HEK293 (cell line): ENCODE data around the gene NEU3.

ENCODE experiments used
- CTCF ChIA-PET: fragments of 350-600 bp; formaldehyde crosslinking; extraction: SDS; loops from one replicate; lab custom pipeline; 2021; ENCODE audit warnings: antibody characterized with exemption; lab: Yijun Ruan, JAX
- POLR2A ChIA-PET: fragments of 300-600 bp; formaldehyde crosslinking; extraction: SDS; loops from one replicate; lab custom pipeline; 2020; ENCODE audit warnings: antibody characterized with exemption, inconsistent platforms; lab: Yijun Ruan, JAX
- H3K27ac ChIP-seq: fragments of 200-500 bp; sonication (Bioruptor generic); 2 replicates; pipeline ENCODE4 v1.5.1; 2014; ENCODE audit warnings: low read depth, low read length, control low read depth, inconsistent platforms; ENCODE audit errors: extremely low read depth
- H3K36me3 ChIP-seq, 2 experiments: fragments of 200-500 bp in 1 of 2; sonication (Bioruptor generic) in 1 of 2; 1 replicate in 1 of 2; 2 replicates in 1 of 2; pipeline ENCODE4 v1.5.1; 2014 to 2017; ENCODE audit warnings: inconsistent platforms in 2 of 2, low read length in 2 of 2; ENCODE audit not compliant: control insufficient read depth in 2 of 2, insufficient read depth in 1 of 2
- H3K4me1 ChIP-seq: fragments of 200-500 bp; sonication (Bioruptor generic); 2 replicates; pipeline ENCODE4 v1.5.1; 2014; ENCODE audit warnings: mild to moderate bottlenecking, low read length, inconsistent platforms; ENCODE audit not compliant: control insufficient read depth, insufficient read depth
- H3K4me3 ChIP-seq: 2 replicates; pipeline ENCODE4 v1.5.1; 2011; ENCODE audit warnings: low read depth, mild to moderate bottlenecking, control low read depth, low read length, moderate library complexity
- H3K9me3 ChIP-seq: fragments of 200-500 bp; sonication (Bioruptor generic); 2 replicates; pipeline ENCODE4 v1.5.1; 2014; ENCODE audit warnings: low read depth, low read length, inconsistent platforms; ENCODE audit not compliant: control insufficient read depth, insufficient read depth
- CTCF ChIP-seq: fragments of 450-650 bp; formaldehyde crosslinking; IDR thresholded peaks from 2 replicates; pipeline ENCODE4 v1.5.1; 2016; ENCODE audit warnings: missing biosample characterization, missing genetic modification characterization
- HOXD13 ChIP-seq: sonication (generic); formaldehyde crosslinking; IDR thresholded peaks from 2 replicates; pipeline ENCODE4 v1.8.0; 2022; ENCODE audit warnings: missing genetic modification reagents, borderline replicate concordance
- MZF1 ChIP-seq: fragments of 450-650 bp; formaldehyde crosslinking; IDR thresholded peaks from 2 replicates; pipeline ENCODE4 v1.5.1; 2017; ENCODE audit warnings: missing biosample characterization, missing genetic modification characterization, borderline replicate concordance
- PATZ1 ChIP-seq: fragments of 450-650 bp; formaldehyde crosslinking; IDR thresholded peaks from 2 replicates; pipeline ENCODE4 v1.5.1; 2016; ENCODE audit warnings: missing biosample characterization, missing genetic modification characterization
- PRDM10 ChIP-seq: fragments of 450-650 bp; formaldehyde crosslinking; IDR thresholded peaks from 2 replicates; pipeline ENCODE4 v1.5.1; 2016; ENCODE audit warnings: missing biosample characterization, missing genetic modification characterization
- RBAK ChIP-seq: fragments of 450-650 bp; formaldehyde crosslinking; IDR thresholded peaks from 2 replicates; pipeline ENCODE4 v1.5.1; 2016; ENCODE audit warnings: missing biosample characterization, missing genetic modification characterization
- SETDB1 ChIP-seq: IDR thresholded peaks from one replicate; pipeline ENCODE4 v1.6.1; 2017; ENCODE audit warnings: mild to moderate bottlenecking, low read length, moderate library complexity, mixed read lengths; ENCODE audit not compliant: insufficient read length
- ZBTB11 ChIP-seq: fragments of 450-650 bp; formaldehyde crosslinking; conservative IDR thresholded peaks from 2 replicates; pipeline ENCODE4 v1.5.1; 2016; ENCODE audit warnings: low read depth, missing biosample characterization, missing genetic modification characterization
- ZFP41 ChIP-seq: fragments of 450-650 bp; formaldehyde crosslinking; IDR thresholded peaks from 2 replicates; pipeline ENCODE4 v1.5.1; 2016; ENCODE audit warnings: missing biosample characterization, missing genetic modification characterization, borderline replicate concordance
- ZFP69B ChIP-seq: fragments of 450-650 bp; formaldehyde crosslinking; IDR thresholded peaks from 2 replicates; pipeline ENCODE4 v1.5.1; 2016; ENCODE audit warnings: missing biosample characterization, missing genetic modification characterization
- ZNF26 ChIP-seq: fragments of 450-650 bp; formaldehyde crosslinking; IDR thresholded peaks from 2 replicates; pipeline ENCODE4 v1.5.1; 2016; ENCODE audit warnings: missing biosample characterization, missing genetic modification characterization
- ZNF302 ChIP-seq: fragments of 450-650 bp; formaldehyde crosslinking; IDR thresholded peaks from 2 replicates; pipeline ENCODE4 v1.5.1; 2016; ENCODE audit warnings: missing biosample characterization, missing genetic modification characterization, low read depth
- ZNF350 ChIP-seq: fragments of 450-650 bp; formaldehyde crosslinking; IDR thresholded peaks from 2 replicates; pipeline ENCODE4 v1.5.0; 2017; ENCODE audit warnings: missing biosample characterization, mild to moderate bottlenecking, missing genetic modification characterization
- ZNF394 ChIP-seq: fragments of 450-650 bp; formaldehyde crosslinking; IDR thresholded peaks from 2 replicates; pipeline ENCODE4 v1.5.1; 2016; ENCODE audit warnings: missing biosample characterization, missing genetic modification characterization, mild to moderate bottlenecking, moderate library complexity, borderline replicate concordance
- ZNF426 ChIP-seq: fragments of 450-650 bp; formaldehyde crosslinking; IDR thresholded peaks from 2 replicates; pipeline ENCODE4 v1.5.1; 2017; ENCODE audit warnings: missing biosample characterization, missing genetic modification characterization, mild to moderate bottlenecking, inconsistent platforms, moderate library complexity
- ZNF548 ChIP-seq: fragments of 450-650 bp; formaldehyde crosslinking; IDR thresholded peaks from 2 replicates; pipeline ENCODE4 v1.5.1; 2016; ENCODE audit warnings: missing biosample characterization, missing genetic modification characterization
- ZNF555 ChIP-seq: fragments of 450-650 bp; formaldehyde crosslinking; conservative IDR thresholded peaks from 2 replicates; pipeline ENCODE4 v1.5.1; 2017; ENCODE audit warnings: missing biosample characterization, mild to moderate bottlenecking, missing genetic modification characterization, inconsistent platforms
- ZNF596 ChIP-seq: fragments of 450-650 bp; IDR thresholded peaks from 2 replicates; pipeline ENCODE4 v1.5.0; 2018; ENCODE audit warnings: missing biosample characterization, mild to moderate bottlenecking, missing genetic modification characterization, moderate library complexity
- ZNF639 ChIP-seq: fragments of 450-650 bp; formaldehyde crosslinking; IDR thresholded peaks from 2 replicates; pipeline ENCODE4 v1.5.1; 2016; ENCODE audit warnings: missing biosample characterization, missing genetic modification characterization
- ZNF704 ChIP-seq: fragments of 450-650 bp; formaldehyde crosslinking; IDR thresholded peaks from 2 replicates; pipeline ENCODE4 v1.5.1; 2016; ENCODE audit warnings: missing biosample characterization, missing genetic modification characterization
- ZNF785 ChIP-seq: fragments of 450-650 bp; formaldehyde crosslinking; IDR thresholded peaks from 2 replicates; pipeline ENCODE4 v1.5.1; 2016; ENCODE audit warnings: missing biosample characterization, missing genetic modification characterization
- ZXDB ChIP-seq: fragments of 450-650 bp; formaldehyde crosslinking; IDR thresholded peaks from 2 replicates; pipeline ENCODE4 v1.5.1; 2016; ENCODE audit warnings: missing biosample characterization, missing genetic modification characterization

Gene NEU3

GRCh38 chr11:75050516-75050915 is 61.8 kb downstream of the NEU3 start (continued):
- no peak for TF ChIP-seq PRDM10 (tag by site-specific recombination)
- no peak for TF ChIP-seq ZNF350 (tag by site-specific recombination)
- no peak for TF ChIP-seq ZNF596 (tag by site-specific recombination)
- no peak for TF ChIP-seq ZFP69B (tag by site-specific recombination)
- no peak for TF ChIP-seq ZNF548
- no peak for TF ChIP-seq SETDB1
- TF ChIP-seq ZNF302 = no peak

GRCh38 chr11:75051043-75051442 is 62.3 kb downstream of the NEU3 start:
- Histone ChIP-seq H3K27ac (no peak overlapping the region), H3K36me3 (no peaks in the 10 kb centered on the region), H3K4me1 (no peaks in the 10 kb centered on the region), H3K4me3 (no peak overlapping the region), H3K9me3 (no peaks in the 10 kb centered on the region)
- CTCF ChIA-PET = interaction anchor here (1.4 to 1.8 kb wide), 2 partner anchors 120 to 197 kb away, joined by 4 read pairs; no protein-coding TSS in a partner anchor
- POLR2A ChIA-PET = no interaction called here
- no peak for TF ChIP-seq HOXD13 (CRISPR knock-in tag)
- TF ChIP-seq ZNF704 (tag by site-specific recombination) = no peak
- TF ChIP-seq CTCF (tag by site-specific recombination) = no peak
- no peak for TF ChIP-seq ZBTB11 (tag by site-specific recombination)
- no peak for TF ChIP-seq ZNF639 (tag by site-specific recombination)
- no peak for TF ChIP-seq ZNF26 (tag by site-specific recombination)
- TF ChIP-seq PATZ1 = no peak
- no peak for TF ChIP-seq MZF1 (tag by site-specific recombination)
- TF ChIP-seq RBAK (tag by site-specific recombination) = no peak
- TF ChIP-seq ZNF785 (tag by site-specific recombination) = no peak
- no peak for TF ChIP-seq ZFP41 (tag by site-specific recombination)
- TF ChIP-seq ZNF426 = no peak
- no peak for TF ChIP-seq ZNF555
- TF ChIP-seq ZXDB (tag by site-specific recombination) = no peak
- TF ChIP-seq ZNF394 = no peak
